ENCODE data around the gene PRLR. TPM values are rescaled to one million over a fixed set of nuclear protein-coding genes. Genes with fewer than 3 reads are reported as not detected.

Gene PRLR
- total and polyA plus RNA-seq, 2 of the 8 experiments (the other 6 are each of a cell fraction or from before 2014, with no cell fraction given) = 0.53 to 2.5 TPM

- Histone ChIP-seq H3K18ac (ENCODE audit: extremely low read depth, low read length) (no peak overlapping the region), H2BK12ac (ENCODE audit: low read depth, low read length) (no peak overlapping the region), H3K4me3 (ENCODE audit: extremely low read depth in 1 of 4, insufficient read depth in 2 of 4, low read depth in 3 of 4, low read length in 4 of 4) (no peak overlapping the region), H2AK5ac (ENCODE audit: low read depth, low read length) (no peak overlapping the region), H2BK20ac (ENCODE audit: low read length) (no peak overlapping the region), H4K5ac (ENCODE audit: insufficient read length, low read depth, low read length) (no peak overlapping the region), H3K14ac (ENCODE audit: insufficient read length) (no peak overlapping the region), H2BK120ac (replicated peaks; ENCODE audit: low read depth, low read length) (no peak overlapping the region), H2BK5ac (ENCODE audit: low read depth, low read length) (no peak overlapping the region), H3K27me3 (replicated peaks in 1 of 4; ENCODE audit: control insufficient read depth in 3 of 4, extremely low read depth in 1 of 4, insufficient read depth in 3 of 4, low read length in 3 of 4) (no peaks in the 10 kb centered on the region), H2AFZ (ENCODE audit: low read length) (no peak overlapping the region), H4K8ac (ENCODE audit: extremely low read depth, insufficient read depth, low read length) (no peak overlapping the region), H3K4ac (replicated peaks; ENCODE audit: insufficient read length, low read depth, low read length) (no peak overlapping the region), H3K4me2 (ENCODE audit: insufficient read depth in 1 of 2, low read depth in 2 of 2, low read length in 2 of 2) (no peak overlapping the region), H3K36me3 (ENCODE audit: control insufficient read depth in 2 of 4, insufficient read depth in 4 of 4, low read length in 3 of 4) (no peaks in the 10 kb centered on the region), H3K27ac (ENCODE audit: low read depth, low read length) (no peak overlapping the region), H4K20me1 (replicated peaks in 1 of 2; ENCODE audit: control insufficient read depth in 1 of 2, insufficient read depth in 2 of 2, low read length in 2 of 2) (no peaks in the 10 kb centered on the region), H3K56ac (replicated peaks; ENCODE audit: insufficient read length, low read depth, low read length) (no peak overlapping the region), H3K79me1 (ENCODE audit: low read depth, low read length) (no peaks in the 10 kb centered on the region), H3K23ac (ENCODE audit: insufficient read length) (no peak overlapping the region), H3K9me3 (ENCODE audit: insufficient read depth in 2 of 2, low read depth in 1 of 2, low read length in 1 of 2) (peaks cover 8 to 11% of the 10 kb centered on the region in 2 experiments; a peak in 2 of 4 replicates), H3K9ac (replicated peaks in 1 of 4; ENCODE audit: extremely low read depth in 1 of 4, low read depth in 3 of 4, low read length in 3 of 4) (no peak overlapping the region), H2BK15ac (ENCODE audit: low read length) (no peak overlapping the region), H3K4me1 (replicated peaks in 1 of 4; ENCODE audit: control insufficient read depth in 3 of 4, insufficient read depth in 4 of 4, low read length in 3 of 4) (0 out of 7 replicates have a peak, but pooled peaks cover 0 to 2% (median 0%) of the 10 kb centered on the region in 4 experiments), H3K79me2 (ENCODE audit: control insufficient read depth in 1 of 2, insufficient read depth in 2 of 2, low read length in 2 of 2) (no peaks in the 10 kb centered on the region), H3K23me2 (ENCODE audit: low read depth, low read length) (no peaks in the 10 kb centered on the region), H4K91ac (replicated peaks; ENCODE audit: insufficient read length, low read length) (no peak overlapping the region)
- no peak for TF ChIP-seq TAF1 (IDR thresholded peaks at IDR 0.05; ENCODE audit: low read depth, low read length)
- TF ChIP-seq CTCF (IDR thresholded peaks at IDR 0.05; ENCODE audit: control extremely low read depth in 1 of 3, insufficient read depth in 1 of 3, low read depth in 1 of 3, low read length in 3 of 3) = no peak
- ChIA-PET CTCF (ENCODE audit: partially characterized antibody) (interaction anchor here (1.2 to 1.5 kb wide), 2 partner anchors 10 to 84 kb away, joined by 3 read pairs; no protein-coding TSS in a partner anchor), POLR2A (ENCODE audit: partially characterized antibody) (no interaction called here)
- FAIRE-seq (no peak), DNase-seq (ENCODE audit: low read depth in 1 of 2, low spot score in 2 of 2) (no peak)
- WGBS, 2 experiments (ENCODE audit: extremely low coverage in 1 of 2, insufficient coverage in 1 of 2, insufficient read length in 1 of 2, insufficient replicate concordance in 2 of 2, low coverage in 1 of 2, low lambda C conversion rate in 2 of 2, missing lambda C conversion rate in 1 of 2) = 93% methylated on average over 5 of the region's 5 CpGs; no CpG with 5 or more reads in 1 of the 2 experiments
These were observed 57.8 kb downstream of the PRLR start for GRCh38 chr5:35172533-35172932.
